ENCODE data around the gene DAPK2. TPM values are rescaled to one million over a fixed set of nuclear protein-coding genes. Genes with fewer than 3 reads are reported as not detected.

The DAPK2 gene
- total RNA-seq, 4 donors from 2014 or later = 13.1 to 30.8 (median 26.4) TPM

DNA sequence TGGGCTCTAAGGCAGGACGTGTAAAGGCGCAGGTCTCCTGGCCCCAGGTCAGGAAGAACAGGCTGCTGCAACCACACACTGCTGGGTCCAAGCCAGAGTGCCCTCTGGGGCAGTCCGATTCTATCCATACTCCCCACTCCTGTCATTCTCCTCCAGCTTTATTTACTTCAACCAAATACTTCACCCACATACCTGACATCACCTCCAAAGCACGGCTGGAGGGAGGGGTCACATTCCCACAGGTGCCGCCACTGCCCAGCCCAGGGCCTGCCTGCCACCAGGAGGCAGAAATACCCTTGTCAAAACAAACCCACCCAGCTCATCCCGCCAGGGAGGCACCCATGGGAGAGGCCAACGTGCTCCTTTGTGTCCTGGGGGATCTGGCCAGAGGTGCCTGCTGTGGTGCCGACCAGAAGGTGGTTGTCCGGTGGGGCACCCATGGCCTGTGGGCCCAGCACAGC, 100.4 kb downstream of the DAPK2 start:
- Histone ChIP-seq H3K9me3 (no peaks in the 10 kb centered on the region), H3K27me3 (no peaks in the 10 kb centered on the region), H3K4me1 (peaks cover 21% of the 10 kb centered on the region), H3K27ac (peak overlapping the region; percentile 44), H3K36me3 (no peaks in the 10 kb centered on the region), H3K4me3 (no peak overlapping the region)
- WGBS = 60% methylated on average over 8 of the region's 9 CpGs
- DNase-seq (ENCODE audit: low spot score in 2 of 2) = no peak
- TF ChIP-seq, protein P1, sequence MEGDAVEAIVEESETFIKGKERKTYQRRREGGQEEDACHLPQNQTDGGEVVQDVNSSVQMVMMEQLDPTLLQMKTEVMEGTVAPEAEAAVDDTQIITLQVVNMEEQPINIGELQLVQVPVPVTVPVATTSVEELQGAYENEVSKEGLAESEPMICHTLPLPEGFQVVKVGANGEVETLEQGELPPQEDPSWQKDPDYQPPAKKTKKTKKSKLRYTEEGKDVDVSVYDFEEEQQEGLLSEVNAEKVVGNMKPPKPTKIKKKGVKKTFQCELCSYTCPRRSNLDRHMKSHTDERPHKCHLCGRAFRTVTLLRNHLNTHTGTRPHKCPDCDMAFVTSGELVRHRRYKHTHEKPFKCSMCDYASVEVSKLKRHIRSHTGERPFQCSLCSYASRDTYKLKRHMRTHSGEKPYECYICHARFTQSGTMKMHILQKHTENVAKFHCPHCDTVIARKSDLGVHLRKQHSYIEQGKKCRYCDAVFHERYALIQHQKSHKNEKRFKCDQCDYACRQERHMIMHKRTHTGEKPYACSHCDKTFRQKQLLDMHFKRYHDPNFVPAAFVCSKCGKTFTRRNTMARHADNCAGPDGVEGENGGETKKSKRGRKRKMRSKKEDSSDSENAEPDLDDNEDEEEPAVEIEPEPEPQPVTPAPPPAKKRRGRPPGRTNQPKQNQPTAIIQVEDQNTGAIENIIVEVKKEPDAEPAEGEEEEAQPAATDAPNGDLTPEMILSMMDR (IDR thresholded peaks at IDR 0.05) = no peak
- TF ChIP-seq POLR2A (IDR thresholded peaks at IDR 0.05) (no peak), EP300 (IDR thresholded peaks at IDR 0.05) (no peak), POLR2AphosphoS5 (IDR thresholded peaks at IDR 0.05) (no peak)

DNA sequence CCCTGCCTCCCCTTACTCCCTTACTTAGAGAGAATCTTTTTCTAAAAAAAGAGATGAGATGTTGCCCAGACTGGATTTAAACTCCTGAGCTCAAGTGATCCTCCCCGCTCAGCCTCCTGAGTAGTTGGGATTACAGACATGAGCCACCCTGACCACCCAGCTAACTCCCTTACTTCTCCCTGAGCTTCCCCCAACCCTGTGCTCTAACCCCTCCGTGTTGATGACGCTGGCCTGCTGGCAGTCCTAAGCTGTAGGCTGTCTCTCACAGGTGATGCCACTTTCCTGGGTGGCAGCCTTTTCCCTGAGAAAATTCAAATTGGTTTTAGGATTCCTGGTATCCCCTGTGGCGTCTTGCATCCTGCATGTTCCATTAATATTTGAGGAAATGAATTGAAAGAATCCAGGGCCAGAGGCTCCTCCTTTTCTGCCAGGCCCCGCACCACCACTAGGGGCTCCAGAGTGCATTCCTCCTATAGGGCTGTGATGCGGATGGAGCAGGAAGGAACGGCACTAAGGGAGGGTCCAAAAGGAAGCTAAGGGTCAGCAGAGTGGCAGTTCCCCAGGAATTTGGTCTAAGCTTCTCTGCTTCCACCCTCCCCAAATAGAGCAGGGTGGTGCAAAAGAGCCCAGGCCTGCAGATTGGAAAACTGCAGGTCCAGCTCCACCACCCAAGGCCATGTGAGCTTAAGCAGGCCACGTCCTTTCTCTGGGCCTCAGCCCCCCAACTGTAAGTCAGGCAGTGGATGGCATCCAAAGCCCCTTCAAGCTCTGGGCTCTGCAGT, 101.1 kb downstream of the DAPK2 start:
- H3K27ac ChIP-seq = peak overlapping the region; percentile 18
- no peak for TF ChIP-seq POLR2A (IDR thresholded peaks at IDR 0.05)
- TF ChIP-seq, protein P1 (IDR thresholded peaks at IDR 0.05) = peak; percentile 87 to 97
- H3K9me3 ChIP-seq = no peaks in the 10 kb centered on the region
- 34% methylated on average over 8 of the region's 8 CpGs for WGBS
- peak in 1 of 2 donors; percentile 80 for DNase-seq (ENCODE audit: low spot score in 2 of 2)
- H3K27me3 ChIP-seq = no peaks in the 10 kb centered on the region
- H3K36me3 ChIP-seq = no peaks in the 10 kb centered on the region
- H3K4me3 ChIP-seq = no peak overlapping the region
- H3K4me1 ChIP-seq = peaks cover 24% of the 10 kb centered on the region

DNA sequence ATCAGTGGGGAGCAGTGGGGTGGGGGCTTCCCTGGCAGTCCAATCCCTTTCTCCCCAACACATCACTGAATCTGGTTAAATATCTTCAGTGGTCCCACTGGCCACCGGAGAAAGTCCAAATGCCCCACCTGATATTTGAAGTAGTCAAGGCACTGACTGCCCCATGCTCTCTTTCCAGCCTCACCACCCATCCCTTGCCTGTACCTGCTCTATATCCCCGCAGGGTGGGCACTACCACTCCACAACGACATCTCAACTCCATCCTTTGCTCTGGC, 101.7 kb downstream of the DAPK2 start:
- no peak for DNase-seq (ENCODE audit: low spot score in 2 of 2)
- Histone ChIP-seq H3K9me3 (no peaks in the 10 kb centered on the region), H3K4me1 (peaks cover 29% of the 10 kb centered on the region), H3K27ac (no peak overlapping the region), H3K36me3 (no peaks in the 10 kb centered on the region), H3K4me3 (no peak overlapping the region), H3K27me3 (no peaks in the 10 kb centered on the region)
- WGBS = 87% methylated on average over 3 of the region's 3 CpGs
- TF ChIP-seq EP300 (IDR thresholded peaks at IDR 0.05) (no peak), POLR2AphosphoS5 (IDR thresholded peaks at IDR 0.05) (no peak), POLR2A (IDR thresholded peaks at IDR 0.05) (no peak)
- TF ChIP-seq, protein P1 (IDR thresholded peaks at IDR 0.05) = no peak

DNA sequence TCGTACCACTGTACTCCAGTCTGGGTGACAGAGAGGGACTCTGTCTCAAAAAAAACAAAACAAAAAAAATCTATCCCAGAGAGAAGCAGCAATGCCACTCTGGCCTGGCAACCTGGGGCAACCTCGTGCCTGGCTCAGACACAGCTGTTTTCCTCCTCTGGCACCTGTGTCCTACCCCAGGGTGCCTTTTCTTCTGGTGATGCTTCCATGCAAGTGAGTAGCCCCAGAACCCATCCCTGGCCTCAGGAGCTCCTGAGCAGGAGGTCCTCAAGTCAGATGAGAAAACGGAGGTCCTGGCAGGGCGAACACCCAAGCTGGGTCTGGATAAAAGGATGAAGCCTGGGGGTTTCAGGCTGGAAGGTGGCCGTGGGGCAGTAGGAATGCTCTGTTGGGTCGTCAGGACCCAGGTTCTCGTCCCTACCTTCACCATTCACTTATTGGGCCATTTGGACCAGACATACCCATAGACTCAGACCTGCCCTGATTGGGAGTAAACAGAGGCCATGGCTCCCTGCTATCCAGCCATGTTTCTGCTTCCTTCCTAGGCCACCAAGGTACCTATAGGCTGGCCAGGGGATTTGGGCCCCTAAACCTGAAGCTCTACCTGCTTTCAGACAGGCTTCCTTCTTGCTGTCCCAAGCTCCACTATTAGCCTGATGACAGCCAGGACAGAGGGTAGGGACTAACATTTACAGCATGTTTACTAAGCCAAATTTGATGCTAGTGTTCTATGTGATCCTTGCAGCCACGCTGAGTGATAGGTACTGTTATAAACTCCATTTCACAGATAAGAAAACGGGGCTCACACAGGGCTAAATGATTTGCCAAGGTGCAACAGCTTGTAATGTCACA, 102.2 kb downstream of the DAPK2 start:
- WGBS = 82% methylated on average over 9 of the region's 9 CpGs
- no peak for DNase-seq (ENCODE audit: low spot score in 2 of 2)
- Histone ChIP-seq H3K4me3 (no peak overlapping the region), H3K27ac (no peak overlapping the region), H3K9me3 (no peaks in the 10 kb centered on the region), H3K36me3 (no peaks in the 10 kb centered on the region), H3K4me1 (peaks cover 35% of the 10 kb centered on the region), H3K27me3 (no peaks in the 10 kb centered on the region)
- TF ChIP-seq, protein P1 (IDR thresholded peaks at IDR 0.05) = no peak
